Endothelial cell of umbilical vein (primary cell): Measurements from ENCODE around the gene FRYL.
"Not testable (repeated sequence)": the region's sequence is repeated elsewhere in the genome, so short reads cannot be mapped to it uniquely, and the experiment has no call there.

Source experiments
- CTCF ChIP-seq, 2 donors: IDR thresholded peaks; 1 replicate in 1 of 2; 2 replicates in 1 of 2; pipeline ENCODE4 v1.5.1; 2011; ENCODE audit warnings: low read length in 2 of 2, mild to moderate bottlenecking in 2 of 2, moderate library complexity in 2 of 2, control low read depth in 1 of 2, inconsistent platforms in 1 of 2, low read depth in 1 of 2; ENCODE audit not compliant: insufficient read depth in 1 of 2; ENCODE audit errors: extremely low read depth in 1 of 2
- POLR2AphosphoS5 ChIP-seq: IDR thresholded peaks from 2 replicates; pipeline ENCODE4 v1.6.1; 2012; ENCODE audit warnings: low read depth, mild to moderate bottlenecking, control low read depth, low read length, moderate library complexity; ENCODE audit not compliant: insufficient read depth

GRCh38 chr4:48758703-48759102 is 21.4 kb downstream of the FRYL start:
- TF ChIP-seq POLR2AphosphoS5; CTCF (IDR thresholded peaks at IDR 0.05; ENCODE audit: extremely low read depth in 1 of 2, insufficient read depth in 1 of 2, low read depth in 1 of 2, low read length in 2 of 2): not testable (repeated sequence)
